D721Med (cell line): ENCODE data around the gene PRMT3.

Source experiments
- DNase-seq: peaks from one replicate; pipeline ENCODE4 v3.0.0; 2011; ENCODE audit warnings: low spot score; ENCODE audit not compliant: insufficient read length
- FAIRE-seq: peaks from 2 replicates; lab custom pipeline; 2011; peaks lifted over from hg19 to GRCh38; lab: Jason Lieb, UNC
- CTCF ChIP-seq: IDR thresholded peaks from 2 replicates; pipeline ENCODE4 v1.5.1; 2012; ENCODE audit warnings: mild to moderate bottlenecking, control low read depth; ENCODE audit not compliant: insufficient read depth; ENCODE audit errors: missing control alignments

The PRMT3 gene

GRCh38 chr11:20407344-20407743 lies 19.8 kb downstream of the PRMT3 start:
- FAIRE-seq (no peak), DNase-seq (no peak)
- no peak for TF ChIP-seq CTCF

- DNase-seq: no peak
- no peak for TF ChIP-seq CTCF
Measured at GRCh38 chr11:20415432-20415831, 27.9 kb downstream of the PRMT3 start.

GRCh38 chr11:20417771-20418170 lies 30.3 kb downstream of the PRMT3 start:
- TF ChIP-seq CTCF: no peak
- DNase-seq (no peak), FAIRE-seq (peak; percentile 16)

More at GRCh38 chr11:20415432-20415831, 27.9 kb downstream of the PRMT3 start:
- FAIRE-seq: no peak

GRCh38 chr11:20421946-20422345 lies 34.4 kb downstream of the PRMT3 start:
- no peak for FAIRE-seq

GRCh38 chr11:20429216-20429615 lies 41.7 kb downstream of the PRMT3 start:
- TF ChIP-seq CTCF: no peak
- DNase-seq (no peak), FAIRE-seq (no peak)

More at GRCh38 chr11:20421946-20422345, 34.4 kb downstream of the PRMT3 start:
- no peak for TF ChIP-seq CTCF
- DNase-seq: no peak

- no peak for DNase-seq
- no peak for FAIRE-seq
- TF ChIP-seq CTCF: no peak
Measured at GRCh38 chr11:20438637-20439036, 51.1 kb downstream of the PRMT3 start.

GRCh38 chr11:20443596-20443995 lies 56.1 kb downstream of the PRMT3 start:
- FAIRE-seq: no peak
- no peak for DNase-seq
- TF ChIP-seq CTCF: peak; percentile 57
